Thyroid gland (tissue), 4 donors: ENCODE data around the gene PDE1C. TPM values are rescaled to one million over a fixed set of nuclear protein-coding genes. Genes with fewer than 3 reads are reported as not detected.

ENCODE experiments used
- DNase-seq, 2 donors: peaks; one replicate each; pipeline ENCODE4 v3.0.0-alpha.2; 2019
- H3K27ac ChIP-seq, 3 donors: fragments of 200-600 bp; sonication (generic); 1 replicate in 2 of 3; 2 replicates in 1 of 3; pipeline ENCODE4 v1.5.1; 2016 to 2019; ENCODE audit warnings: mild to moderate bottlenecking in 1 of 3, moderate library complexity in 1 of 3
- H3K27me3 ChIP-seq: fragments of 200-600 bp; sonication (generic); one replicate; pipeline ENCODE4 v1.5.1; 2019
- H3K36me3 ChIP-seq, 2 donors: fragments of 200-600 bp; sonication (generic); one replicate each; pipeline ENCODE4 v1.5.1; 2016 to 2019
- H3K4me1 ChIP-seq, 2 donors: fragments of 200-600 bp; sonication (generic); one replicate each; pipeline ENCODE4 v1.5.1; 2017 to 2019
- H3K4me3 ChIP-seq, 3 donors: fragments of 200-600 bp; sonication (generic); replicated peaks in 1 of 3; 1 replicate in 2 of 3; 2 replicates in 1 of 3; pipeline ENCODE4 v1.5.1; 2016; ENCODE audit warnings: mild to moderate bottlenecking in 1 of 3
- H3K9me3 ChIP-seq: fragments of 200-600 bp; sonication (generic); one replicate; pipeline ENCODE4 v1.5.1; 2017
- POLR2A ChIP-seq, 2 donors: fragments of 450-650 bp; IDR thresholded peaks; one replicate each; pipeline ENCODE4 v1.6.1; 2017; ENCODE audit warnings: antibody characterized with exemption in 2 of 2, mild to moderate bottlenecking in 2 of 2, moderate library complexity in 1 of 2
- WGBS, 2 donors: methylation state at CpG; one replicate each; pipeline ENCODE4 v1.1.5; 2017; 5-methylcytosine and 5-hydroxymethylcytosine counted together
- intact Hi-C: fragments of 100-400 bp; cut with DNase I; formaldehyde crosslinking; loops from one replicate; pipeline ENCODE4 v1.15.1; 2023
- total RNA-seq, 4 donors: library from RNA; depleted of rRNA; stranded (reverse); fragments of >200 nt; gene quantifications; one replicate each; pipeline ENCODE4 v1.2.3, GENCODE V29; 2016
- TF ChIP-seq, protein P1 (sequence below), 6 experiments: fragments of 200-600 bp in 3 of 6; fragments of 450-650 bp in 3 of 6; sonication (generic) in 3 of 6; IDR thresholded peaks; one replicate each; pipeline ENCODE4 v1.5.1; 2016 to 2019; ENCODE audit warnings: antibody characterized with exemption in 6 of 6, mild to moderate bottlenecking in 2 of 6, inconsistent platforms in 1 of 6, moderate library complexity in 1 of 6

PDE1C gene
- total RNA-seq, 4 donors from 2014 or later: 2.8 to 7.8 (median 4.0) TPM

DNA sequence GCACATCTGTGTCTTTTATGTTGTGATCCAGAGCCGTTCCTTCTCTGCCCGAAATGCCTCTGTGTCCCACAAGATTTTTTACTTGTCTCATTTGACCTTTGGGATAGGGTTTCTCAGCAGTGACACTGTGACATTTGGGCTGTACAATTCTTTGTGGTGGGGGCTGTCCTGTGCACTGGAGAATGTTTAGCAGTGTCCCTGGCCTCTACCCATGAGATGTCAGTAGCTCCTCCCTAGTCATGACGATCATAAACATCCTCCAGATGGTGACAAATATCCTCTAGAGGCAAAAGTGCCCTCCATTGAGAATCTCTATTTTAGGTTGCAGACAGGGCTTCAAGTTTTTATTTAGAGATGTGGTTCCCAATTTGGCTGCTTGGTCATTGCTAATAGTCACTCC is 291.9 kb downstream of the PDE1C start:
- no peak overlapping the region for H3K27ac ChIP-seq

GRCh38 chr7:31776616-31777015 is 293.6 kb downstream of the PDE1C start:
- H3K27ac ChIP-seq: no peak overlapping the region
- intact Hi-C loops: no loop called here
- TF ChIP-seq POLR2A (IDR thresholded peaks at IDR 0.05): no peak
- TF ChIP-seq, protein P1, sequence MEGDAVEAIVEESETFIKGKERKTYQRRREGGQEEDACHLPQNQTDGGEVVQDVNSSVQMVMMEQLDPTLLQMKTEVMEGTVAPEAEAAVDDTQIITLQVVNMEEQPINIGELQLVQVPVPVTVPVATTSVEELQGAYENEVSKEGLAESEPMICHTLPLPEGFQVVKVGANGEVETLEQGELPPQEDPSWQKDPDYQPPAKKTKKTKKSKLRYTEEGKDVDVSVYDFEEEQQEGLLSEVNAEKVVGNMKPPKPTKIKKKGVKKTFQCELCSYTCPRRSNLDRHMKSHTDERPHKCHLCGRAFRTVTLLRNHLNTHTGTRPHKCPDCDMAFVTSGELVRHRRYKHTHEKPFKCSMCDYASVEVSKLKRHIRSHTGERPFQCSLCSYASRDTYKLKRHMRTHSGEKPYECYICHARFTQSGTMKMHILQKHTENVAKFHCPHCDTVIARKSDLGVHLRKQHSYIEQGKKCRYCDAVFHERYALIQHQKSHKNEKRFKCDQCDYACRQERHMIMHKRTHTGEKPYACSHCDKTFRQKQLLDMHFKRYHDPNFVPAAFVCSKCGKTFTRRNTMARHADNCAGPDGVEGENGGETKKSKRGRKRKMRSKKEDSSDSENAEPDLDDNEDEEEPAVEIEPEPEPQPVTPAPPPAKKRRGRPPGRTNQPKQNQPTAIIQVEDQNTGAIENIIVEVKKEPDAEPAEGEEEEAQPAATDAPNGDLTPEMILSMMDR (IDR thresholded peaks at IDR 0.05): no peak
- DNase-seq: no peak
- H3K4me3 ChIP-seq: no peak overlapping the region
- 70 to 72% methylated on average over 3 of the region's 3 CpGs for WGBS, 2 donors
- no peaks in the 10 kb centered on the region for H3K9me3 ChIP-seq
- no peaks in the 10 kb centered on the region for H3K27me3 ChIP-seq
- H3K4me1 ChIP-seq: no peaks in the 10 kb centered on the region
- H3K36me3 ChIP-seq: no peaks in the 10 kb centered on the region

More for the DNA sequence above, 291.9 kb downstream of the PDE1C start:
- H3K9me3 ChIP-seq: no peaks in the 10 kb centered on the region
- 82% methylated on average over 3 of the region's 3 CpGs for WGBS, 2 donors
- H3K27me3 ChIP-seq: no peaks in the 10 kb centered on the region
- no peak for DNase-seq
- no peak overlapping the region for H3K4me3 ChIP-seq
- no peaks in the 10 kb centered on the region for H3K36me3 ChIP-seq
- intact Hi-C loops: no loop called here
- no peaks in the 10 kb centered on the region for H3K4me1 ChIP-seq
- TF ChIP-seq, protein P1 (IDR thresholded peaks at IDR 0.05): no peak
- TF ChIP-seq POLR2A (IDR thresholded peaks at IDR 0.05): no peak

- Histone ChIP-seq H3K27ac (no peak overlapping the region), H3K4me3 (no peak overlapping the region), H3K36me3 (no peaks in the 10 kb centered on the region), H3K27me3 (no peaks in the 10 kb centered on the region), H3K9me3 (no peaks in the 10 kb centered on the region), H3K4me1 (no peaks in the 10 kb centered on the region)
- no peak for DNase-seq
- WGBS, 2 donors: 47 to 52% methylated on average over 8 of the region's 8 CpGs
- intact Hi-C loops: no loop called here
- no peak for TF ChIP-seq POLR2A (IDR thresholded peaks at IDR 0.05)
- TF ChIP-seq, protein P1 (IDR thresholded peaks at IDR 0.05): no peak
Measured at GRCh38 chr7:31775556-31775955, 294.7 kb downstream of the PDE1C start.

DNA sequence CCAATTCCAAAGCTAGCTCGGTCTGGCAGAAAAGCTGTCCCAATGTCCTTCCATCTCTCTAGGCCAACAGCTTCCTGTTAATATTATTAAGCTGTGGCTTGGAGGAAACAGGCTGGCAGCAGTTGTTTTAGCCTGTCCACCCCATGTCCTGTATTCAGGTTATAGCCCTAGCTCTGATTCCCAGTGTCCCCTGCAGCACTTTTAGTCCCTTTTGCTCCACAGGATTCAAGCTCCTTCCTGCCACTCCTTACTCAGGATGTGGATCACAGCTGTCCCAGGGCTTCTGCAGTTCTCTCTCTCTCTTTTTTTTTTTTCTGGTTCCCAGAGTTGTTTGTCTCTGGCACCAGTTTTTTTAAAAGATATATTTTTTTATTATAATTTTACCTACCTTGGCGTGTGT is 298.0 kb downstream of the PDE1C start:
- H3K4me3 ChIP-seq: no peak overlapping the region
- intact Hi-C loops: no loop called here
- DNase-seq: no peak
- no peaks in the 10 kb centered on the region for H3K4me1 ChIP-seq
- H3K27me3 ChIP-seq: no peaks in the 10 kb centered on the region
- 78 to 82% methylated on average over 2 of the region's 2 CpGs for WGBS, 2 donors
- no peaks in the 10 kb centered on the region for H3K9me3 ChIP-seq
- no peak for TF ChIP-seq POLR2A (IDR thresholded peaks at IDR 0.05)
- H3K36me3 ChIP-seq: no peaks in the 10 kb centered on the region
- H3K27ac ChIP-seq: no peak overlapping the region

- Histone ChIP-seq H3K36me3 (no peaks in the 10 kb centered on the region), H3K4me3 (no peak overlapping the region), H3K27me3 (no peaks in the 10 kb centered on the region), H3K4me1 (no peaks in the 10 kb centered on the region), H3K9me3 (no peaks in the 10 kb centered on the region), H3K27ac (no peak overlapping the region)
- DNase-seq: no peak
- TF ChIP-seq POLR2A (IDR thresholded peaks at IDR 0.05): no peak
- TF ChIP-seq, protein P1 (IDR thresholded peaks at IDR 0.05): no peak
- 36 to 37% methylated on average over 4 of the region's 4 CpGs for WGBS, 2 donors
- intact Hi-C loops: no loop called here
Measured at GRCh38 chr7:31767686-31768358, 302.4 kb downstream of the PDE1C start.
